H1 (cell line): ENCODE measurements around the gene MORN5. TPM values are rescaled to one million over a fixed set of nuclear protein-coding genes. Genes with fewer than 3 reads are reported as not detected.
A peak's percentile ranks its signal among the peaks of the same experiment; 100 is the strongest.

ENCODE experiments used
- CTCF ChIA-PET: fragments of 300-600 bp; sonication (Branson Sonifier 250); formaldehyde crosslinking; loops from one replicate; lab custom pipeline; 2021; ENCODE audit not compliant: partially characterized antibody; lab: Charles Lee
- POLR2A ChIA-PET: fragments of 300-600 bp; sonication (Branson Sonifier 250); formaldehyde crosslinking; loops from one replicate; lab custom pipeline; 2021; ENCODE audit warnings: inconsistent platforms; ENCODE audit not compliant: partially characterized antibody; lab: Charles Lee
- DNase-seq, 2 experiments: peaks; one replicate each; pipeline versions ENCODE4 v3.0.0 to v3.0.0-alpha.2; 2010 to 2022; ENCODE audit warnings: low spot score in 2 of 2, low read depth in 1 of 2, mixed read lengths in 1 of 2
- FAIRE-seq: peaks from 2 replicates; lab custom pipeline; 2011; peaks lifted over from hg19 to GRCh38; lab: Jason Lieb, UNC
- H2AFZ ChIP-seq: 2 replicates; pipeline ENCODE4 v1.8.1; 2012; ENCODE audit warnings: low read length, inconsistent platforms
- H2AK5ac ChIP-seq: 2 replicates; pipeline ENCODE4 v1.6.1; 2013; ENCODE audit warnings: low read depth, low read length
- H2BK120ac ChIP-seq: replicated peaks from 2 replicates; pipeline ENCODE3; 2013; ENCODE audit warnings: low read depth, low read length, inconsistent platforms
- H2BK12ac ChIP-seq: 2 replicates; pipeline ENCODE4 v1.6.1; 2013; ENCODE audit warnings: low read depth, low read length
- H2BK15ac ChIP-seq: 2 replicates; pipeline ENCODE4 v1.6.1; 2013; ENCODE audit warnings: low read length
- H2BK20ac ChIP-seq: 2 replicates; pipeline ENCODE4 v1.6.1; 2013; ENCODE audit warnings: low read length
- H2BK5ac ChIP-seq: 2 replicates; pipeline ENCODE4 v1.6.1; 2013; ENCODE audit warnings: low read depth, low read length
- H3K14ac ChIP-seq: 2 replicates; pipeline ENCODE4 v1.6.1; 2013; ENCODE audit warnings: inconsistent platforms; ENCODE audit not compliant: insufficient read length
- H3K18ac ChIP-seq: 2 replicates; pipeline ENCODE4 v1.6.1; 2013; ENCODE audit warnings: low read length; ENCODE audit errors: extremely low read depth
- H3K23ac ChIP-seq: 2 replicates; pipeline ENCODE4 v1.6.1; 2013; ENCODE audit warnings: inconsistent platforms; ENCODE audit not compliant: insufficient read length
- H3K23me2 ChIP-seq: 2 replicates; pipeline ENCODE4 v1.6.1; 2013; ENCODE audit warnings: low read depth, low read length
- H3K27ac ChIP-seq: 2 replicates; pipeline ENCODE4 v1.6.1; 2011; ENCODE audit warnings: low read depth, low read length, inconsistent platforms
- H3K27me3 ChIP-seq, 4 experiments: replicated peaks in 1 of 4; 1 replicate in 1 of 4; 2 replicates in 3 of 4; pipeline versions ENCODE4 v1.6.1 to v1.8.1; 2011 to 2013; ENCODE audit warnings: low read length in 3 of 4, mild to moderate bottlenecking in 3 of 4, inconsistent platforms in 2 of 4, mixed read lengths in 2 of 4, moderate library complexity in 1 of 4; ENCODE audit not compliant: control insufficient read depth in 3 of 4, insufficient read depth in 3 of 4; ENCODE audit errors: extremely low read depth in 1 of 4
- H3K36me3 ChIP-seq, 4 experiments: 2 replicates each; pipeline versions ENCODE4 v1.6.1 to v1.8.1; 2011 to 2013; ENCODE audit warnings: mild to moderate bottlenecking in 4 of 4, low read length in 3 of 4, moderate library complexity in 2 of 4, control low read depth in 1 of 4, inconsistent platforms in 1 of 4; ENCODE audit not compliant: insufficient read depth in 4 of 4, control insufficient read depth in 2 of 4
- H3K4ac ChIP-seq: replicated peaks from 2 replicates; pipeline ENCODE3; 2013; ENCODE audit warnings: low read length, low read depth, mixed read lengths, inconsistent platforms; ENCODE audit not compliant: insufficient read length
- H3K4me1 ChIP-seq, 4 experiments: replicated peaks in 1 of 4; 1 replicate in 1 of 4; 2 replicates in 3 of 4; pipeline versions ENCODE4 v1.6.1 to v1.8.1; 2011 to 2013; ENCODE audit warnings: low read length in 3 of 4, inconsistent platforms in 2 of 4, mixed read lengths in 1 of 4; ENCODE audit not compliant: insufficient read depth in 4 of 4, control insufficient read depth in 3 of 4
- H3K4me2 ChIP-seq, 2 experiments: 2 replicates each; pipeline versions ENCODE4 v1.6.1 to v1.8.1; 2011 to 2013; ENCODE audit warnings: low read depth in 2 of 2, low read length in 2 of 2, control low read depth in 1 of 2, inconsistent platforms in 1 of 2, mild to moderate bottlenecking in 1 of 2; ENCODE audit not compliant: insufficient read depth in 1 of 2
- H3K4me3 ChIP-seq, 4 experiments: fragments of 200-600, 300-600 bp in 1 of 4; sonication (generic), shearing (Covaris generic), sonication (Bioruptor Twin) in 1 of 4; 2 replicates each; pipeline versions ENCODE4 v1.5.1 to v1.8.1; 2011 to 2016; ENCODE audit warnings: low read length in 4 of 4, low read depth in 3 of 4, control low read depth in 2 of 4, inconsistent platforms in 2 of 4, mild to moderate bottlenecking in 2 of 4, mixed read lengths in 1 of 4, moderate library complexity in 1 of 4; ENCODE audit not compliant: insufficient read depth in 2 of 4; ENCODE audit errors: extremely low read depth in 1 of 4
- H3K56ac ChIP-seq: replicated peaks from 2 replicates; pipeline ENCODE3; 2013; ENCODE audit warnings: low read depth, mild to moderate bottlenecking, mixed read lengths, low read length, inconsistent platforms; ENCODE audit not compliant: insufficient read length
- H3K79me1 ChIP-seq: 2 replicates; pipeline ENCODE4 v1.6.1; 2013; ENCODE audit warnings: low read depth, low read length, control low read depth
- H3K79me2 ChIP-seq, 2 experiments: 2 replicates each; pipeline versions ENCODE4 v1.6.1 to v1.8.1; 2012 to 2013; ENCODE audit warnings: low read length in 2 of 2, mild to moderate bottlenecking in 2 of 2, inconsistent platforms in 1 of 2; ENCODE audit not compliant: insufficient read depth in 2 of 2, control insufficient read depth in 1 of 2
- H3K9ac ChIP-seq, 4 experiments: replicated peaks in 1 of 4; 1 replicate in 1 of 4; 2 replicates in 3 of 4; pipeline versions ENCODE4 v1.6.1 to v1.8.1; 2011 to 2013; ENCODE audit warnings: low read depth in 3 of 4, low read length in 3 of 4, control low read depth in 2 of 4, mild to moderate bottlenecking in 2 of 4, moderate library complexity in 2 of 4, inconsistent platforms in 1 of 4; ENCODE audit errors: extremely low read depth in 1 of 4
- H3K9me3 ChIP-seq, 2 experiments: 2 replicates each; pipeline versions ENCODE4 v1.6.1 to v1.8.1; 2012 to 2013; ENCODE audit warnings: mild to moderate bottlenecking in 2 of 2, moderate library complexity in 2 of 2, control low read depth in 1 of 2, inconsistent platforms in 1 of 2, low read depth in 1 of 2, low read length in 1 of 2, mixed read lengths in 1 of 2; ENCODE audit not compliant: insufficient read depth in 2 of 2
- H4K20me1 ChIP-seq, 2 experiments: replicated peaks in 1 of 2; 2 replicates each; pipeline versions ENCODE3 to v1.8.1; 2011 to 2013; ENCODE audit warnings: inconsistent platforms in 2 of 2, low read length in 2 of 2, mild to moderate bottlenecking in 1 of 2; ENCODE audit not compliant: insufficient read depth in 2 of 2, control insufficient read depth in 1 of 2
- H4K5ac ChIP-seq: 2 replicates; pipeline ENCODE4 v1.6.1; 2013; ENCODE audit warnings: low read length, low read depth, mixed read lengths, inconsistent platforms; ENCODE audit not compliant: insufficient read length
- H4K8ac ChIP-seq: 2 replicates; pipeline ENCODE4 v1.8.0; 2013; ENCODE audit warnings: mild to moderate bottlenecking, moderate library complexity, low read length, inconsistent platforms; ENCODE audit not compliant: insufficient read depth; ENCODE audit errors: extremely low read depth
- H4K91ac ChIP-seq: replicated peaks from 2 replicates; pipeline ENCODE3; 2013; ENCODE audit warnings: low read length, mixed read lengths, inconsistent platforms; ENCODE audit not compliant: insufficient read length
- GTF2F1 ChIP-seq: IDR thresholded peaks from 2 replicates; pipeline ENCODE4 v1.6.1; 2012; ENCODE audit warnings: low read depth, low read length, improper control_type of control experiment, borderline replicate concordance
- KDM4A ChIP-seq: IDR thresholded peaks from one replicate; pipeline ENCODE4 v1.7.1; 2012; ENCODE audit warnings: low read depth, mild to moderate bottlenecking, moderate library complexity, low read length, inconsistent platforms; ENCODE audit not compliant: severe bottlenecking
- MAX ChIP-seq: IDR thresholded peaks from 2 replicates; pipeline ENCODE4 v1.6.1; 2012; ENCODE audit warnings: inconsistent platforms
- NANOG ChIP-seq: IDR thresholded peaks from 2 replicates; pipeline ENCODE4 v1.6.1; 2011; ENCODE audit warnings: low read length, low read depth, mild to moderate bottlenecking, inconsistent platforms; ENCODE audit not compliant: insufficient read depth, poor library complexity, severe bottlenecking
- RFX5 ChIP-seq: IDR thresholded peaks from 2 replicates; pipeline ENCODE4 v1.6.1; 2011; ENCODE audit warnings: low read depth, low read length, improper control_type of control experiment, borderline replicate concordance
- RNF2 ChIP-seq: fragments of 200-900, 300-1000 bp; sonication (generic); IDR thresholded peaks from 2 replicates; pipeline ENCODE4 v1.7.1; 2016; ENCODE audit warnings: borderline replicate concordance, low read depth, mild to moderate bottlenecking, antibody characterized with exemption, low read length; ENCODE audit not compliant: poor library complexity, severe bottlenecking; ENCODE audit errors: missing control alignments
- SIRT6 ChIP-seq: IDR thresholded peaks from one replicate; pipeline ENCODE4 v1.7.1; 2012; ENCODE audit warnings: low read length, inconsistent platforms
- SUZ12 ChIP-seq: fragments of 200-600 bp; sonication (generic); IDR thresholded peaks from 2 replicates; pipeline ENCODE4 v1.6.1; 2012; ENCODE audit warnings: mild to moderate bottlenecking, inconsistent platforms, low read length, moderate library complexity, mixed read lengths
- WGBS, 2 experiments: shearing (Covaris generic) in 1 of 2; methylation state at CpG; one replicate each; pipeline versions ENCODE4 v1.1.6 to v1.1.7; 2013 to 2015; ENCODE audit warnings: low lambda C conversion rate in 2 of 2, mixed read lengths in 2 of 2, inconsistent platforms in 1 of 2, low coverage in 1 of 2, missing lambda C conversion rate in 1 of 2; ENCODE audit not compliant: insufficient replicate concordance in 2 of 2, insufficient coverage in 1 of 2, insufficient read length in 1 of 2; ENCODE audit errors: extremely low coverage in 1 of 2, missing lambda C conversion rate in 1 of 2; 5-methylcytosine and 5-hydroxymethylcytosine counted together
- polyA plus RNA-seq, 7 experiments: library from polyadenylated mRNA; depleted of rRNA in 3 of 7; stranded (reverse) in 5 of 7; unstranded in 2 of 7; fragments of >200 nt in 5 of 7; fragments of 200-250 nt in 2 of 7; gene quantifications; 1 replicate in 5 of 7; 2 replicates in 1 of 7; 4 replicates in 1 of 7; pipeline versions ENCODE4 v1.2.1 to v1.2.3, GENCODE V29; 2011 to 2013; ENCODE audit warnings: missing spikeins in 2 of 7, mixed read lengths in 2 of 7
- total RNA-seq: library from RNA; stranded (reverse); fragmentation: NEBNext Ultra II Directional; extraction: Animal tissue kit (Norgen Biotek cat#: 25700); gene quantifications from 2 replicates; pipeline ENCODE4 v1.2.1, GENCODE V29; 2021

The MORN5 gene
- total and polyA plus RNA-seq, 2 of the 8 experiments (the other 6 are each of a cell fraction or from before 2014, with no cell fraction given): not detected

GRCh38 chr9:122225312-122226141, 65.8 kb downstream of the MORN5 start:
- Histone ChIP-seq H2BK5ac (no peak overlapping the region; the same call in 1 of the 2 replicates), H3K27ac (no peak overlapping the region), H4K20me1 (peaks cover 14 to 36% of the 10 kb centered on the region in 2 experiments), H3K4me2 (peak overlapping the region; percentile 57 to 73), H4K91ac (no peak overlapping the region), H3K9me3 (no peaks in the 10 kb centered on the region), H3K56ac (no peak overlapping the region), H2BK120ac (no peak overlapping the region), H2AK5ac (no peak overlapping the region), H3K27me3 (peaks cover 92 to 100% (median 99%) of the 10 kb centered on the region in 4 experiments), H2BK20ac (no peak overlapping the region; the same call in 1 of the 2 replicates), H4K5ac (no peak overlapping the region), H2BK12ac (peak overlapping the region; percentile 87; the same call in 1 of the 2 replicates), H2BK15ac (no peak overlapping the region), H3K4me1 (peaks cover 5 to 43% (median 23%) of the 10 kb centered on the region in 4 experiments), H3K4me3 (peak overlapping the region in 3 of 4 experiments; percentile 15 to 48 (median 17); a peak in 4 of 8 replicates), H3K79me1 (no peaks in the 10 kb centered on the region), H2AFZ (peak overlapping the region; percentile 7; the same call in 1 of the 2 replicates), H3K18ac (no peak overlapping the region; the same call in 1 of the 2 replicates), H3K9ac (no peak overlapping the region), H3K36me3 (peaks cover 0 to 4% (median 0%) of the 10 kb centered on the region in 4 experiments; a peak in 1 of 8 replicates), H4K8ac (peak overlapping the region; percentile 66), H3K23me2 (peaks cover 11% of the 10 kb centered on the region; the same call in 1 of the 2 replicates), H3K4ac (no peak overlapping the region), H3K14ac (no peak overlapping the region), H3K79me2 (no peaks in the 10 kb centered on the region), H3K23ac (no peak overlapping the region)
- peak in 1 of 2 experiments; percentile 59 for DNase-seq
- POLR2A ChIA-PET: interaction anchor here (0.8 to 2.7 kb wide), 5 partner anchors 9 to 100 kb away, joined by 5 to 26 read pairs (median 6); partner anchors contain the start of genes MRRF and RBM18
- CTCF ChIA-PET: interaction anchor here (0.7 to 4.6 kb wide), 10 partner anchors 8 to 126 kb away, joined by 3 to 26 read pairs (median 3); no protein-coding TSS in a partner anchor
- 27% methylated on average over 46 of the region's 51 CpGs; no CpG with 5 or more reads in 1 of the 2 experiments for WGBS, 2 experiments
- no peak for FAIRE-seq
- TF ChIP-seq MAX (no peak), NANOG (no peak), SIRT6 (no peak), GTF2F1 (no peak), RFX5 (no peak), SUZ12 (peak; percentile 97; the same call in 1 of the 2 replicates), KDM4A (peak; percentile 65), RNF2 (peak; percentile 25)
